Activated CD8-positive, alpha-beta memory T cell treated with anti-CD3 and anti-CD28 coated beads for 1 hour (primary cell): ENCODE data around the gene ZBP1.
A peak's percentile ranks its signal among the peaks of the same experiment; 100 is the strongest.

ENCODE experiments used
- DNase-seq, 2 donors: peaks; one replicate each; pipeline ENCODE4 v3.0.0-alpha.2; 2020; ENCODE audit warnings: low read depth in 1 of 2; ENCODE audit errors: extremely low read depth in 1 of 2

ZBP1 gene

DNA sequence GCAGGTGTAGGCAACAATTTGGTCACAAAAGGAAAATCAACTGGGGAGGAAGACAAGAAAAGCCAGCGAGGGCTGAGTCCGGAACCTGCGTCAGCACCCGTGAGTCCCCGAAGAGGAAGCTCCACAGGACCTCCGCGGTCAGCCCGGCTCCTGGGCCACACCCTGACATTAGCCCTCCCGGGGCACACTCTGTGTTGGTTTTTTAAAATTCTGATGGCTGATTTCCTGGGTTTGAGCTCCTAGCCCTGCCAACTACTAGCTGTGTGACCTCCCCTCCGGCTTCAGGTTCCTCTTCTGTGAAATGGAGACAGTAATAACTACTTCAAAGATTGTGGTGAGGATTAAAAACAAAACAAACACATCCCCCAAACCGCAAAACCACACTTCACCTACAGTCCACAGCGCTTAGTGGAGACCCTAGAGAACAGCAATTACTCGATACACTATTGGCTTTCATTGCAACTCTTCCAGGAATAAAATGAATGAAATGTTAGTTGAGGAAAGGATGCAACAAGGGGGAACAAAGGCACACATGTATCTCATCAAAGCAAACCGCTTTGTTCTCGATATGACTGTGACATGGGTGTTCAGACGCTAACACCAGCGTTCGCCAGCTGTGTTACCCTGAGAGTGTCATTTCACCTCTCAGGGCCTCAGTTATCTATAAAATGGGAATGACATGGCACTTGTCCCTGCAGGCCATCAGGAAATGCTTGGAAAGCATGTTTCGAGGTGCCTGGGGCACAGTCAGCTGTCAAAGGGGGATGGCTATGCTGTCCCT lies 985 bp downstream of the ZBP1 start:
- peak in 1 of 2 donors; percentile 35 for DNase-seq

DNA sequence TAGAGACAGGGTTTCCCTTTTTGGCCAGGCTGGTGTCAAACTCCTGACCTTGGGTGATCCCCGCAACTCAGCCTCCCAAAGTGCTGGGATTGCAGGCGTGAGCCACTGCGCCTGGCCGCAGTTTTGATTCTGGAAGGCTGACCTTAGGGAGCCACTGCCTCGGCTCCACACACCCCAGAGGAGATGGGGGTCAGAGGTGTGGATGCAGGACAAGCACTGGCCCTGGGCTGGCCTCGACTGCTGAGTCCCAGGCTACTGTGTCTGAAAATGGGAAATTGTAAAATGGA lies 1.5 kb downstream of the ZBP1 start:
- DNase-seq, result no peak

- no peak for DNase-seq
These were observed 2.0 kb downstream of the ZBP1 start for GRCh38 chr20:57618091-57618763.

GRCh38 chr20:57617079-57617795 lies 3.0 kb downstream of the ZBP1 start:
- no peak for DNase-seq

- no peak for DNase-seq
These were observed 3.9 kb downstream of the ZBP1 start for GRCh38 chr20:57616143-57616951.

DNA sequence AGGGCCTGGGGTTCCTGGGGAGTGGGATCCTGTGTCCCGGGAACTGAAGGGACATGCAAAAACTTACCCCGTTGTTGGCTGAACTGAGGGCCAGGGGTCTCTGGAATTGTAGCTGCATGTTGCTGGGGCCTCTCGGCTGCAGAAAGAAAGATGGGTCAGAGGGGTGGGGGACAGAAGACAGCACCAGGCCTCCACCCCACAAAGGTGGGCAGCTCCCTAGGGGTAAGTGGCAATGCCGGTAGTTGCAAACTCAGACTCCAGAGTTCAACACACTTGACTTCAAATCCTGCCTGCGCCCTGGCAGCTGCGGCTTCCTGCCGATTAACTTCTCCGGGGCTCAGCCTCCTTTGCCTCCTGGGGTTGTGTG lies 4.8 kb downstream of the ZBP1 start:
- DNase-seq, result no peak

GRCh38 chr20:57614490-57615444 lies 5.5 kb downstream of the ZBP1 start:
- no peak for DNase-seq

- no peak for DNase-seq
These were observed 6.7 kb downstream of the ZBP1 start for GRCh38 chr20:57613481-57613921.

DNA sequence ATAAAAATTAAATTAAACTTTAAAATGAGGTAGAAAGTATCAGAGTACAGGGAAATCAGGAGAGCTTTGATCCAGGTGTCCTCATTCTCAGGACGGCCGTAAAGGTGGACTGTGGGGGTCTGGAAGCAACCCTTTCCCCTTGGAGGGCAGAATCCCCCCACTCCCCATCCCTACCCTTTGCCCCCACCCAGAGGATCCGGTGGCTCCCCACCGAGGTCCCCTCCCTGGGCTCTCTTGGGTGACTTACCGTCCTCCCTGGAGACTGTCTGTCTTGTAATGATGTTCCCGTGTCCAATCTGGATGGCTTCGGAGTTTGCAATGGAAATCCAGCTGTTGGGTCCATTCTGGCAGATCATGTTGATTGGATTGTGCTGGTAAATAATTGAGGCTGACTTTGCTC lies 7.3 kb downstream of the ZBP1 start:
- DNase-seq, result no peak

DNA sequence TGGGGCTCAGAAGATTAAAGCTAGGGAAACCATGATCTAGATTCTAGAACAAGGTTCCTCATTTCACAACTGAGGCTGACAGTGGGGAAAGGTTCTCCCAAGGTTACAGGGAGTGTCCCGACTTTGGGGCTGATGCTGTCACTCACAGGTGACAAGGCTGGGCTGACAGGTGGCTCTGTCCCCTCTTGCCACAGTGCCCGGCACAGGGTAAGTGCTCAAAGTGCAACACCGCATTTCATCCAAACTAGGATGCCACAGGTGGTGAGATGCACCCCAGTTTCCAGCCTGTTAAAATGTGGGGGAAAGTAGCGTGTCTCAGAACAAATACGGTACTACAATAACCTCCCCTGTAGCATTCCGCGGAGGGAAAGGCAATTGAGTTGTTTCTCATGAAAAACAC lies 7.8 kb downstream of the ZBP1 start:
- DNase-seq, result no peak

DNA sequence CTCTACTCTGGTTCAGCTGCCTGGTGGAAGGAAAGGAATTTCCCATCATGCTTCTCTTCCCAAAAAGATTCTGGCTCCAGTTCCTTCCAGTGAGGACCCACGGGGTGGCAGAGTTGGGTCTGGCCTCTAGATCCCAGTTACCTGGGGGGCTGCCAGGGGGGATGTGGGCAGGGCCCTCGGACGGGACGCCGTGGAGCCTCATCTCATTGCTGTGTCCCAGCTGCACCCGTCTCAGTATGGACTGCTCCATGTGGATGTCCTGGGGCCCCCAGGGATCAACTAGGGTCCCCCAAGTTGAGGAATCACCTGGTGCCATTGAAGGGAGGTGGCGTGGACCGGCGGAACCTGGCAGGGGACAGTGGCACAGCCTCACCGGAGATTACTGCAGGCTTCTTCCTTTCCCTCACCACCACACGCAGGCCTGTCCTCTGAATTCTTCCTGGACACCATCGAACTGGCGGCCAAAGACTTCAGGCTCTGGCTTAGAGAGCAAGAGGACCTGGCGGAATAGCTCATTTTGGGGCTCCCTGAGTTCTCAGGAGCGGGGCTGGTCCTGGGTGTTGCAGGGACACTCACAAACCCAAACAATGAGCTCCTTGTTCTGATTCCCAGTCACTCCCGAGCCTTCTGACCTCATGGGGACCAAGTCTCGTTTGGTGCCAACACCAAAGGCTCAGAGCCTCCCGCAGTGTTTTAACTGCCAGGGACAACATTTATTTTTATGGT lies 8.5 kb downstream of the ZBP1 start:
- no peak for DNase-seq

DNA sequence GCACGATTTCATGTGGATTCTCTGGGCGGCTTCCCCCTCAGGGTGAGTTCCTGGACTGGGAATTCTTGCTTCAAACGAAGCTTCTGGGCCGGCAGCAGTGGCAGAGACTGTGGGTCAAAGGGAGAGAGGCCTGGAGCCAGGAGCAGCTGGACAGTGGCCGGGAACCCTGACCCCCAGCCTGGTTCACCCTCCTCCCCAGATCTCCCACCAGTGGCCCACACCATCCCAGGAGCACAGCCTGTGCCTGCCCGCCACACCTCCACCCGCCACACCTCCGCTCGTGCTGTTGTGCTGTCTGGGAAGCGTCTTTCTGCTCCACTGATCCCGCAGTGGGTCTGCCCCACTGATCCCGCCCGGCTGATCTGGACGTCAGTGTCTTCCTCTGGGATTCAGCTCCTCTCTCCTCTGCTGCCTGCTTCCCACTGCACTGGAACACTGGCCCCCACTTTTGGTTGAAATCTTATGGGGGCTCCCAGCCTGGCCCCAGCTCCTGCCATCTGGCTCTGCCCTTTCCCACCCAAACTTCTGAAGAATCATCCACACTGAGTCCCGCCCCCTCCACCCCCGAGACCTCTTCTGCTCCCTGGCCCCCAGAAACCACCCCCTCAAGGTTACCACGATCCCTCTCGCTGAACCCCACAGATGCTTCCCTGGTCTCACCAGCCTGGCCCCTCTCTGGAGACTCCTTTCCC lies 9.8 kb downstream of the ZBP1 start:
- DNase-seq, result no peak

DNA sequence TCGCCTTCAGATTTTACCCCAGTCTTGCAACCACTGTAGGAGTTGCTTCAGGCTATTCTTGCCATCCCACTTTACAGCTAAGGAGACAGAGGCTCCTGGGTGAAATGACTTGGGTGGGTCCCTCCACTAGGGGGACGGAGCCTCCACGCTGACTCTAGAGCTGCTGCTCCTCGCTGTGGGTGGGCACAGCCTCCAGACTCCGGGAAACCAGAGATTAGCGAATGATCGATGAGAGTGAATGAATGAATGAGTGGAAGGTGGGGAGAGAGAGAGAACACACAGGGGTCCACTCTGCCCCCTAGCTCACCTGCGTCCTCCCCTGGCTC lies 10.4 kb downstream of the ZBP1 start:
- no peak for DNase-seq

- no peak for DNase-seq
These were observed 11.0 kb downstream of the ZBP1 start for GRCh38 chr20:57609086-57609841.

DNA sequence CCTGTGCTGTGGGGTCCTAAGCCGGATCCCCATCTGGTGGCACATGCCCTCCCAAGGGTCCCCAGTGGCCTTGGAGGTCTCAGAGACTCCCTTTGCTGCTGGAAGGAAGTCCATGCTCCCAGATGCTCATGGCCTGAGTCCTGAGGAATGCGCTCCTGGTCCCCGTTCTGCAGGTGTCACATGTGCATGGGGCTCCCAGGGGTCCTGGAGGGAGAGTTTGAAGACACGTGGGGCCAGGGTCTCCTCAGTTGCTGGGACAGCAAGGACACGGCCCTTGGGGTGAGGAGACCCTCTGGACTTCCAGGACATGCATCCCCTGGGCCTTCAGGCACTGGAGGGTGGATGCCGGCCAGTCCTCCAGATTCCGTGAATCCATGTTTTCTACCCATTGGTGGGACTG lies 11.7 kb downstream of the ZBP1 start:
- no peak for DNase-seq

- no peak for DNase-seq
These were observed 14.3 kb downstream of the ZBP1 start for GRCh38 chr20:57605878-57606277.

GRCh38 chr20:57605045-57605444 lies 15.2 kb downstream of the ZBP1 start:
- DNase-seq, result no peak

GRCh38 chr20:57603120-57603519 lies 17.1 kb downstream of the ZBP1 start:
- no peak for DNase-seq
